Raji (cell line): Measurements from ENCODE around the gene MSL3.

Experiments used
- POLR2A ChIP-seq: IDR thresholded peaks from 2 replicates; pipeline ENCODE4 v1.6.1; 2011; ENCODE audit warnings: low read depth, low read length, control low read depth; ENCODE audit not compliant: insufficient read depth

The MSL3 gene

GRCh38 chrX:11757719-11758399 is at the start of gene MSL3:
MSL3 (plus strand) TSS chrX:11758237; CDS start chrX:11758264, 27 bp downstream.
- TF ChIP-seq POLR2A: no peak

- no peak for TF ChIP-seq POLR2A
These were observed 35.7 kb upstream of the MSL3 start for GRCh38 chrX:11722304-11722703.

GRCh38 chrX:11724122-11725017 is 33.7 kb upstream of the MSL3 start:
- no peak for TF ChIP-seq POLR2A

DNA sequence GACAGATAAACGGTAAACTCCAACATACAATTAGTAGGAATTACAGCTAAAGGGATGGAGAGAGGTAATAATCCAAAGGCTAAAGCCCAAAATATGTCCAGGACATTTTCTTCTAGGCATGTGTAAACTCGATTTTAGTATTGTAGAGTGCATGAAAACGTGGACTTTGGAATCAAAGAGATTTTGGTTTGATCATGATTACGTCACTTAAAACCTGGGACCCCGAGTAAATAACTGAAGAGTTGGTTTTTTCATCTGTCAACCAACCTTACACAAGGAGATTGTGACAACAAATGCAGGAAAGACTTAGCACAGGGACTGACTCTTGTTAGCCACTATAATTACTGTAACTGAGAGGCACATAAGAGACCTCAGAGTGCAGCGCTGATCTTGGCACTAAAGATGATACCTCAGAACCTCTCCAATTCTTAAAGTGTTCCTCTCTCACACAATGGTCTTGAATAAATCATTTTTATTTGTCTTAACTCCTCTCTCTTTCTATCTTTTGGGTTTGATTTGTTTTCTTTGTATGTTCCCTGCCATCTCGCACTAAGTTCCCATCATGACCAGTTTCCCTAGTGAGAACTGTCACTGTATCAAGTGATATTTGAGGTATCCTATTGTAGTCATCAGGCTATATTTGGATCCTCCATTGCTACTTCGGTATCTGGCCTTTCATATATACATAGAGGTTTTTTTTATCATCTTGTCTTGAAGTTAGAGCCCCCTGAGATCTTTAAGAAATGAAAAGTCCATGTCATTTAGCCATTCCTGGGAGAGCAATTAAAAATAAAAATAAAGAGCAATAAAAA is 32.2 kb upstream of the MSL3 start:
- no peak for TF ChIP-seq POLR2A

DNA sequence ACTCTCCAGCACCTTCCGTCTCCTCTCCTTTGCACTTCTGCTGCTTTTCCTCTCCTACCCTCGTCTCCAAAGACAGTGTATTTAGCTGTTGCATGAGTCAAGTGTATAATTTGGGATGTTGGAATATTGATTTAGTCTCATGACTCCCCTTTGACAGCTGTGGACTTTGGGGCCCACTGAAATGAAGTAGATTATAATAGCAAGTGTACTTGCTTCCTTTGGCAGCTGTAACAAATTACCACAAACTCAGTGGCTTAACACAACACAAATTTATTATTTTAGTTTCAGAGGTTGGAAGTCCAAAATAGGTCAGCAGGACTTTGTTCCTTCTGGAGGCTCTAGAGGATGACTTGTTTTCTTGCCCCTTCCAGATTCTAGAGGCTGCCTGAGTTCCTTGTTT is 29.5 kb upstream of the MSL3 start:
- TF ChIP-seq POLR2A: no peak

DNA sequence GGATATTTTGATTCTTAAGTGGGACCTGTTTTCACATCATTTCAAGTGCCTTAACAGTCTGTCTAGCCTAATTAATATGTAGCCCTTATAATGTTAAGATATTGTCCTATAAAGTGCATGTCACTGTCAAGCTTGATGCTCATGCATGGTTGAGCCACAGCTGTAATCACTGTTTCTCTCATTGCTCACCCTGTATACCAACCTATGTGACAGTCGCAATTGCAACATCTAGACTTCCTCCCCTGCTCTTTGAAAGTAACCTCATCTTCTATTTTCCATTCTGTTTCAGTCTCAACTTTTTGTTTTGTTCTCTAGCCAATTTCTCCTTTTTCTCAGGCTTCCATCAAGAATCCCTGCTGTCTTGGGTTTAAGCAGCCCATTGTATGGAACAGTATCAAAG is 24.4 kb upstream of the MSL3 start:
- TF ChIP-seq POLR2A: no peak

GRCh38 chrX:11739776-11740175 is 18.3 kb upstream of the MSL3 start:
- TF ChIP-seq POLR2A: no peak

DNA sequence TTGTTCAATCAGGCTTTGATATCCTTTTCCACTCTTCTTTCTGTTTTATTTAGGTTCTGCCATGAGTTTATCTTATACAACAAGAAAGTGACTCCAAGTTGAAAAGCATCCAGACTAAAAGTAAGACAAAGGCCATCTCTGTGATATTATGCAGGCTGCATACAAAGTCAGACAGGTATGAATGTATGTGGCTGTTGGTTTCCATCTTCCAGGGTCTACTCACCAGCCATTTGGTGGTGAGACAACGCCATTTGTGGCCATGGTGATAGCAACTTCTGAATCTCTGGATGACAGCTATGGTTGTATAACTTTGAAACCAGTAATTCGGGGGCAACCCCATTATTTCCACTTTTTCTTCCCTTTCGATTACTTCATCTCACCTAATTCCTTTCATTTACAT is 17.2 kb upstream of the MSL3 start:
- no peak for TF ChIP-seq POLR2A

DNA sequence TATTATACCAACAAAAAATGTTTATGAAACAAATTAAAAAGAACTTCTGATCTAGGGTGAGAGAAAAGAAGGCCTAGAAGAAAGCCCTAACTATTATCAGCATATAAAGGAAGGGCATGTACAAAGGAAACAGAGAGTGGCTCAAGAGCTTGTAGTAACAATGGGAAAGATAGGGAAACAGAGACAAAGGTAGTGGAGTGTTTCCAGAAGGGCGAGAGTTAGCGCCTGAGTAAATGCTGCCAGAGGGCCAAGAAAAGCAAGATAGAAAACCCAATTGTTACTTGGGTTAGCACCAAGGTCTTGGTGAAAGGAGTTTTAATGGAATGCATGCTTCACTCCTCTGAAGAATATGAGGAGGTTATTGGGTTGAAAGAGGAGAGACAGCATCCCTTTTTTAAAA is 16.5 kb upstream of the MSL3 start:
- TF ChIP-seq POLR2A: no peak

GRCh38 chrX:11745881-11746280 is 12.2 kb upstream of the MSL3 start:
- no peak for TF ChIP-seq POLR2A

DNA sequence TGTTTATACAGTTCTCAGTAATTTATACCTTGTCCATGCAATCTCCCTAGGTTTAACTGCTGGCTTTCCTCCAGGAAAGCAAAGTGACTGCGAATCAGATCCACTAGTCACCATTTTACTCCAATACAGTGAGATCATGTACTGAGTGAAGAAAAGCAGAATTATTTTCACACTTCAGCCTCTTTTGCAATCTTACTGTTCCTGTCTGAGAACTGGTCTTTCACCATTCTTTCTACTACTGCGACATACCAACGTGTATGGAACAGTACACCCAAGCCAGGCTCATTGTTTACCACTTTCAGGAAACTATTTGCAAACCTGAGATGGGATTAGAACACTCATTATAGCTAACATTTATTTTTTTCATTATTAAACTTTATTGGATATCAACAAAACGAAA is 8.0 kb upstream of the MSL3 start:
- TF ChIP-seq POLR2A: no peak

GRCh38 chrX:11750694-11751093 is 7.3 kb upstream of the MSL3 start:
- no peak for TF ChIP-seq POLR2A

DNA sequence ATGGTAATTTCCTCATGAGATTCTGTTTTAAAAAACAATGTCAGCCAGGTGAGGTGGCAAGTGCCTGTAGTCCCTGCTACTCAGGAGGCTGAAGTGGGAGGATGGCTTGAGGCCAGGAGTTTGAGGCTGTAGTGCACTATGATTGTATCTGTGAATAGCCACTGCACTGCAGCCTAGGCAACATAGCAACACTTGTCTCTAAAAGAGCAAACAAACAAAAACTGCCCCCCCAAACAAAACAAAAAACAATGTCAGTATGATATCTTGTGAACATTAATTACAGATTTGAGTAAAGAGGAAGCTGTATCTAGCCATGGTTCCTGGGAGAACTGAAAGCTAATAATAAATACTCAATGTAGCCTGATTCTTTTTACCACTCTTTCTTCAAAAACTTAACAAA is 6.8 kb upstream of the MSL3 start:
- TF ChIP-seq POLR2A: no peak

DNA sequence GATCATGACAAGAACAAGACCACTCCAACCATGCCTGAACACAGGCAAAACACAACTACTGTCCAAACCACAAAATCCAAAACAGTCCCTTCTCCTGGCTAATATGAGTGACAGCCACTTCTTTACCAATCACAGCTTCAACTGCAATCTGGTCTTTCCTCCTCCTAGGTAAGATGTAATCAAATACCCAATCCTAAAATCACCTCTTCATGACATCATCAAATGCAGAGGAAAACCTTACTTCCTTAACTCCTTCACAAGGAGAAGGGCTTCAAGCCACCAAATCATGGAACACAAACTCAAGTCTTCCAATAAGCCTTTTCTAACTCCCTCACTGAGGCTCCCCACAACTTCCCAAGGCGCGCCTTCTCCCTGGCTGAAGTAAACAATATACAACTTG is 4.4 kb upstream of the MSL3 start:
- no peak for TF ChIP-seq POLR2A

- no peak for TF ChIP-seq POLR2A
These were observed 2.9 kb upstream of the MSL3 start for GRCh38 chrX:11754958-11755645.
